Calu3 (cell line): ENCODE measurements around the gene GALE. TPM values are rescaled to one million over a fixed set of nuclear protein-coding genes. Genes with fewer than 3 reads are reported as not detected.

Experiments
- BruUV-seq: library from RNA; stranded (reverse); fragments of 400-500 nt; replicated peaks from 2 replicates; lab custom pipeline; 2021; lab: Mats Ljungman, UMichigan
- CTCF ChIA-PET: fragments of 300-600 bp; sonication (Branson Sonifier 250); formaldehyde crosslinking; loops from one replicate; lab custom pipeline; 2022; ENCODE audit warnings: antibody characterized with exemption; lab: Charles Lee
- DNase-seq: peaks from one replicate; pipeline ENCODE4 v3.0.0; 2022
- H3K27ac Mint-ChIP-seq: one replicate; pipeline ENCODE4 v1.8.0; 2022; ENCODE audit warnings: mixed read lengths; ENCODE audit not compliant: unreplicated experiment
- H3K27me3 Mint-ChIP-seq: one replicate; pipeline ENCODE4 v1.8.0; 2022; ENCODE audit warnings: mixed read lengths; ENCODE audit not compliant: unreplicated experiment
- H3K36me3 Mint-ChIP-seq: one replicate; pipeline ENCODE4 v1.8.0; 2022; ENCODE audit warnings: mild to moderate bottlenecking, moderate library complexity, mixed read lengths; ENCODE audit not compliant: insufficient read depth, unreplicated experiment
- H3K4me1 Mint-ChIP-seq: one replicate; pipeline ENCODE4 v1.8.0; 2022; ENCODE audit warnings: mild to moderate bottlenecking, low read depth, mixed read lengths; ENCODE audit not compliant: unreplicated experiment
- H3K4me3 Mint-ChIP-seq: one replicate; pipeline ENCODE4 v1.8.0; 2022; ENCODE audit warnings: mild to moderate bottlenecking, low read depth, moderate library complexity, mixed read lengths; ENCODE audit not compliant: unreplicated experiment
- H3K9me3 Mint-ChIP-seq: one replicate; pipeline ENCODE4 v1.8.0; 2022; ENCODE audit warnings: low read depth, mixed read lengths; ENCODE audit not compliant: unreplicated experiment
- intact Hi-C: fragments of 100-400 bp; cut with micrococcal nuclease; formaldehyde crosslinking; loops from one replicate; pipeline ENCODE4 v1.10.0; 2022; ENCODE audit not compliant: unreplicated experiment
- total RNA-seq: library from RNA; stranded (reverse); gene quantifications from 2 replicates; pipeline ENCODE4 v1.2.3, GENCODE V29; 2022
- TF ChIP-seq, protein P1 (sequence below): fragments of 200-600 bp; IDR thresholded peaks from one replicate; pipeline ENCODE4 v1.8.0; 2022; ENCODE audit warnings: antibody characterized with exemption; ENCODE audit not compliant: unreplicated experiment

The GALE gene
- total RNA-seq, 1 experiment from 2014 or later, result 76.7 TPM

DNA sequence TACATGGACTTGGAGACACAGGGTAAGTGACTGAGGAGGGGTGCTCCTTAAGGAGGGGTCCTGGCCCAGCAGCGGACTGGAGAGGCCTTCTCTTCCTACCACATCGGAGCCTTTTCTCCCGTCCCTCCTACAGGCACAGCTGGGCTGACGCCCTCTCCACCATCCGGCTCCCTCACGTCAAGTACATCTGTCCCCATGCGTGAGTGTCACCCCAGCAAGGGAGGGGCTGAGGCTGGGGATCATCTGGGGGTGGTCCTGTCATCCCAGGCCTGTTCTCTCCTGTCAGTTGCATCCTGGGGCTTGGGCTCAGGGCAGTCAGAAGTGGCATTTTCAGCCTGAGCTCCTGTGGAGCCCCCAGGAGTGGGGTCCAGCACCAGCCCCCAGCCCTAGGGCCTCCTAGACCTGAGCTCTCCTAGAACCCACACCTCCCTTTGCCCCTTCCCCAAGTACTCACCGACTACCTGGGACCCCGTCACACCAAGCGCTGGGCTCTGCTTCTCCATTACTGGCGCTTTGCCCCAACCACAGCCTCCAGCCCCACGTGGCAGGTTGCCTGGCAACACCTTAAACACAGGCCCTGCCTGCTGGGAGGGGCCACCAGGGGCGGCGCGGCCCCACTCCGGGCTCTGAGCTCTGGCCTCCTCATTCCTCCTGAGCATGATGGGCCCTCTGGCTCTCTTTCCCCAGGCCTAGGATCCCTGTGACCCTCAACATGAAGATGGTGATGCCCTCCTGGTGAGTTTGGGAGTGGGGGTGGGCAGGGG is 7.4 kb downstream of the GALE start:
- Mint-ChIP-seq H3K27me3 (no peaks in the 10 kb centered on the region), H3K4me3 (peak overlapping the region; percentile 99), H3K36me3 (peaks cover 90% of the 10 kb centered on the region), H3K9me3 (no peaks in the 10 kb centered on the region), H3K27ac (peak overlapping the region; percentile 77), H3K4me1 (peaks cover 26% of the 10 kb centered on the region)
- CTCF ChIA-PET, result interaction anchor here (0.7 to 1.0 kb wide), 3 partner anchors 13 to 19 kb away, joined by 3 to 4 read pairs (median 3); no protein-coding TSS in a partner anchor
- TF ChIP-seq, protein P1, sequence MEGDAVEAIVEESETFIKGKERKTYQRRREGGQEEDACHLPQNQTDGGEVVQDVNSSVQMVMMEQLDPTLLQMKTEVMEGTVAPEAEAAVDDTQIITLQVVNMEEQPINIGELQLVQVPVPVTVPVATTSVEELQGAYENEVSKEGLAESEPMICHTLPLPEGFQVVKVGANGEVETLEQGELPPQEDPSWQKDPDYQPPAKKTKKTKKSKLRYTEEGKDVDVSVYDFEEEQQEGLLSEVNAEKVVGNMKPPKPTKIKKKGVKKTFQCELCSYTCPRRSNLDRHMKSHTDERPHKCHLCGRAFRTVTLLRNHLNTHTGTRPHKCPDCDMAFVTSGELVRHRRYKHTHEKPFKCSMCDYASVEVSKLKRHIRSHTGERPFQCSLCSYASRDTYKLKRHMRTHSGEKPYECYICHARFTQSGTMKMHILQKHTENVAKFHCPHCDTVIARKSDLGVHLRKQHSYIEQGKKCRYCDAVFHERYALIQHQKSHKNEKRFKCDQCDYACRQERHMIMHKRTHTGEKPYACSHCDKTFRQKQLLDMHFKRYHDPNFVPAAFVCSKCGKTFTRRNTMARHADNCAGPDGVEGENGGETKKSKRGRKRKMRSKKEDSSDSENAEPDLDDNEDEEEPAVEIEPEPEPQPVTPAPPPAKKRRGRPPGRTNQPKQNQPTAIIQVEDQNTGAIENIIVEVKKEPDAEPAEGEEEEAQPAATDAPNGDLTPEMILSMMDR, result no peak
- intact Hi-C loops, result no loop called here
- peak; percentile 78 for DNase-seq
- no TSS peak for BruUV-seq

DNA sequence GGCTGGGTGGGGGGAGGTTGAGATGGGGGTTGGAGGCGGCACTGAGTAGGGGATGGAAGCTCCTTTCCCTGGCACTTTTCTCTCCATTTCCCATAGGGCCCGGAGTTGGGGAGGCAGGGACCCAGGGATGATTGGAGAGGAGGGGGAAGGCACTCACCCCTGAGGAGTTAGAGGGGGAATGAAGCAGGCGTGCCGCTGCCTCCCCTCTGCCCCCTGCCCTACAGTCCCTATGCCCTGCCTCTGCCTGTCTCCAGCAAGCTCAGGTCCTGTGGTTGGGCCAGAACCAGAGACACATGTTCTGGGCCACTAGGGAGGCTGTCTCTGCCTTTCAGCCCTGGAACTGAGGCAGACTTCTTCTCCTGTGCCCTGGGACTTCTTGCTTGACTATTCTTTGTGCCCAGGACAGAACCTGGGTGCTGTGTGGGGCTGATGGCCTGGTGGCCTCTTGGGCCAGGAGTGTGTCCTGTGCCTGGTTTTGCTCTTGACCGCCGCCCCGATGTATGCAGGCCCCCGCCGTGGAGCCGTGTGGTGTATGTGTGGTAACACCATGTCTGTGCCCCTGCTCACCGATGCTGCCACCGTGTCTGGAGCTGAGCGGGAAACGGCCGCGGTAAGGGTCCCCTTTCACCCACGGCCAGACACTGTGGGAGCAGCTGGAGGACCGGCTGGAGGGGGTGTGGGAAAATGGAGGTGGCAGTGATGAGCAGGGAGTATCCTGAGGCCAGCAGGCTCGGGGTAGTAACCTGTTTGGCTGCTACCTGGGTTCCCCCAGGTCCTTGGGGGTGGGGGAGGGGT is 8.2 kb downstream of the GALE start:
- CTCF ChIA-PET, result no interaction called here
- no peak for DNase-seq
- H3K27ac Mint-ChIP-seq, result peak overlapping the region; percentile 96
- H3K4me1 Mint-ChIP-seq, result peaks cover 26% of the 10 kb centered on the region
- no TSS peak for BruUV-seq
- TF ChIP-seq, protein P1, result no peak
- no peaks in the 10 kb centered on the region for H3K9me3 Mint-ChIP-seq
- intact Hi-C loops, result no loop called here
- H3K27me3 Mint-ChIP-seq, result no peaks in the 10 kb centered on the region
- peaks cover 90% of the 10 kb centered on the region for H3K36me3 Mint-ChIP-seq
- peak overlapping the region; percentile 99 for H3K4me3 Mint-ChIP-seq

DNA sequence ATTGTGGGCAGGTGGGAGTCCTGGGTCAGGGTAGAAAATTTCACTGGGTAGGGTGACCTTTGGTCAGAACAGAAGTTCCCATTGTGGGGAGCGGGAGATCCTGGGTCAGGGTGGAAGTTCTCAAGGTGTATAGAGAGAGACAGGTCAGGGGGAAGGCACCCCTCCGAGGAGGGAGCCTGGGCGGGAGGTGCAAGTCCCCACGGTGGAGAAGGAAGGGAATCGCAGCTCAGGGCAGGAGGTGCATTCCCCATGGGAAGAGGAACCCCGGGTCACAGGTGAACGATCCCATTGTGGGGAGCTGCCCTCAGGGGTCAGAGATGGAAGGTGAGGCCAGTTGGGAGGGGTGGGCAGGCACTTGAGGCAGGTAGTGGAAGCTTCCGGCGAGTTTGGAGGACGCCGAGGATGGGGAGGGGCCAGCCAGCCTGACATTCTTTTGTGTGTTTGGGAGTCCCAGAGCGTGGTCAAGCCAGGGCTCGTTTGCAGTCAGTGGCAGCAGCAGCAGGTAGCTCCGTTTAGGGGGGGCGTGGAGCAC is 9.0 kb downstream of the GALE start:
- no peaks in the 10 kb centered on the region for H3K9me3 Mint-ChIP-seq
- H3K4me3 Mint-ChIP-seq, result peak overlapping the region; percentile 99
- CTCF ChIA-PET, result interaction anchor here (0.6 to 1.4 kb wide), 3 partner anchors 8 to 51 kb away, joined by 3 to 4 read pairs (median 4); no protein-coding TSS in a partner anchor
- H3K27ac Mint-ChIP-seq, result peak overlapping the region; percentile 96
- intact Hi-C loops, result no loop called here
- peaks cover 89% of the 10 kb centered on the region for H3K36me3 Mint-ChIP-seq
- no TSS peak for BruUV-seq
- TF ChIP-seq, protein P1, result no peak
- no peak for DNase-seq
- no peaks in the 10 kb centered on the region for H3K27me3 Mint-ChIP-seq
- H3K4me1 Mint-ChIP-seq, result peaks cover 26% of the 10 kb centered on the region

DNA sequence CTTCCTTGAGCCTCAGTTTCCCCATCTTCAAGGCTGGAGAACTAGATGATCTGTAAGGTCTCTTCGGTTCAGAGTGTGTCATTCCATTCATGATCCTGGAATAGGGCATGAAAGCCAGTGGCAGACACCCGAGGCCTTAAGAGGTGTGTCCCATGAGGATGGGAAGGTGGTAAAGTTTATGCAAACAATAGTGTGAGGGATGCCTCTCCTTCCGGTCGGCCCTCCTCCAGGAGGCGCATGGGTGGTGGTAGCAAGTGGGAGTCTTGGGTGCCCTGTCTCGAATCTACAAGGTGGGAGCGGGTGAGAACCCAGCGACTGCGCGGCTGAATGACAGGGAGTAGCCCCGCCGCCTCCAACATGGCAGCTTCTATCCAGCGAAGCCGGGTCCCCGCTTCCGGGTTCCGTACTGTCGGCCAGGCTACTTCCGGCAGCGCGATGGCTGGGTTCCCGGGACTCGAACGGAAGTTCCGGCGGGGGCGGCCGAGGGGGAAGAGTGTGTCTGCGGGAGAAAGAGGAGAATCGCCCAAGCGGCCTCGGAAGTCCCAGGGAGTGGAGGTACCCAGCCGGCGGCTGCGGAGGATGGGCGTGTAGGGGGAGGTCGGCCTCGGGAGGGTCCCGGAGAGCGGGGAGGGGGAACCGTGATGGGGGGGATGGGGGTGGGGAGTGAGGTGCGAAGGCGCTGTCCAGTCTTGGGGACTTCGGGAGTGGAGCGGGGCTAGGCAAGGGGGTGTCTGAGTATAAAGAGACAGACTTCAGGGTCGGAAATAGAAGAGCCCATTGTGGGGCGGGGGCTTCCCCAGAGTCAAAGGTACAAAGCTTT is 9.6 kb downstream of the GALE start, which contains the start of gene LYPLA2:
Gene LYPLA2 (plus strand): TSS at position 450 of the 820 bp plus-strand sequence. CDS start 1,538 bp downstream, outside the sequence.
- intact Hi-C loops, result no loop called here
- H3K4me3 Mint-ChIP-seq, result peak within 1 kb of the TSS; percentile 99
- CTCF ChIA-PET, result interaction anchor here (0.6 to 1.4 kb wide), 3 partner anchors 9 to 126 kb away, joined by 3 to 4 read pairs (median 3); no protein-coding TSS in a partner anchor

More for the DNA sequence above, 9.6 kb downstream of the GALE start, which contains the start of gene LYPLA2:
- H3K27me3 Mint-ChIP-seq, result no peaks in the 10 kb centered on the region
- peak; percentile 89 for DNase-seq
- TF ChIP-seq, protein P1, result no peak
- no peaks in the 10 kb centered on the region for H3K9me3 Mint-ChIP-seq
- H3K27ac Mint-ChIP-seq, result peak within 1 kb of the TSS; percentile 96
- BruUV-seq, result no TSS peak
- H3K36me3 Mint-ChIP-seq, result peaks cover 88% of the 10 kb centered on the region
- peaks cover 26% of the 10 kb centered on the region for H3K4me1 Mint-ChIP-seq
